Stimulated activated CD8-positive, alpha-beta memory T cell treated with anti-CD3 and anti-CD28 coated beads, Interleukin-15, amount 100 ng/mL, for 1 hour (primary cell): Measurements from ENCODE around the gene RPL13A.
"Not testable (repeated sequence)": the region's sequence is repeated elsewhere in the genome, so short reads cannot be mapped to it uniquely, and the experiment has no call there.

Experiments
- DNase-seq: peaks from one replicate; pipeline ENCODE4 v3.0.0-alpha.2; 2020; ENCODE audit warnings: low read depth

RPL13A gene

DNA sequence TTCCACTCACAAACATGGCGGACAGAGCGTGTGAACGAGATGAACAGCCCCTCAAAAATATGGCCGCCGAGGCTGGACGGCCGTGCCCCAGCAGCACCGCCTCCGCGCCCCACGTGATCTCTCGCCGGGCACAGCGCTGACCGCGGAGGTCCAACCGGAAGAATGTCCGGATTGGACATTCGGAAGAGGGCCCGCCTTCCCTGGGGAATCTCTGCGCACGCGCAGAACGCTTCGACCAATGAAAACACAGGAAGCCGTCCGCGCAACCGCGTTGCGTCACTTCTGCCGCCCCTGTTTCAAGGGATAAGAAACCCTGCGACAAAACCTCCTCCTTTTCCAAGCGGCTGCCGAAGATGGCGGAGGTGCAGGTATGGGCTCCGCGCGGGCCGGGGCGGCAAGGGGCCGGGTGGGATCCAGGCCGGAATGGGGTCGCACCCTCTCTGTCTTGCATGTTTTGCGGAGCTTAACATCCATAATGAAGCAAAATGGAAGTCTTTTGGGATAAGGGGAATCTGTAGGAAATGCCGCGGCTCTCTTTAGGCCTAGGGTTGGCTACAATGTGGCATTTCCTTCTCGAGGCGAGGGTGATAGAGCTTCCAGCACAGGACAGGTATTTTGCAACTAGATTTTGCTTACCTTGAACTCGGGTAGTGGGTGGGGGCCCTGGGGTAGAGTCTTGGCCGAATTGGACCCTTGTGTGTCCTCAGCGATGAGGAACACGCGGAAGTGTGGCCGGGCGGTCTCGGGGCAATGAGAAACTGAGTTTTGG, at the start of gene RPL13A:
TSS of gene RPL13A (plus strand) at position 332 of the 769 bp plus-strand sequence. CDS start at position 354, 22 bp downstream.
- peak; percentile 98 for DNase-seq

DNA sequence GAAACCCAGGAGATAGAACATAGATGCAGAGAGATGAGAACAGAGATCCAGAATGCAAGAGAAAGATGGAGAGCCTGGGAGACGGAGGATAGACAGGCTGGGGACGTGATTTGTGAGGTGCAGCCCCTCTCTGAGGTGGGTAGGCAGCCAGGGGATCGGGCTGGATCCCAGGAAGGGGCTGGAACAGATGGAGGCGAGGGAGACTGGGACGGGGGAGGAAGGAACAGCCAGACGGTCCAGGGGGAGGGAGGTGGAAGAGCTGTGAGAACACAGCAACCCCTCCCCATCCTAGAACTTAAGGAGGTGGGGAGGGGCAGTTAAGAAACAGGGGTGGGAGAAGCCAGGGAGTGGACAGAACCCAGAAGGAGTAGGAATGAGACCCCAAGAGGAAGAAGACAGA, 49.1 kb upstream of the RPL13A start:
- DNase-seq, result no peak

DNA sequence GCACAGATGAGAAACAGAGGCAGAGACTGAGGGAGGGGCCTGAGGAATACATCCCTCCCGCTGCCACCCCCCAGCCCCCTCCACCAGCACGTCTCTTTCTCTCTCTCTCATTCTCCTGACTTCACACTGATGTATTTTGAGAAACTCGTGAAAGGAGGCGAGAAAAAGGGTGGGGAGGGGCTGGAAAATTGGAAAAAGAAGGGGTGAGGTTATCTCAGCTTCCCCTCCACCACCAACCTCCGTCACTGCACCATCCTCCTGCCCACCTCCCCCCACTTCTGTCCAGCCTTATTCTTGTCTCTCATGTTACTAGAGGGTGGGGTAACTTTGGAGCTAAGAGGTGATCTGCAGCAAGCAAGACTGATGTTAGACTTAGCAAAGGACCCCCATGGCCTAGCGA, 47.6 kb upstream of the RPL13A start:
- DNase-seq, result no peak

DNA sequence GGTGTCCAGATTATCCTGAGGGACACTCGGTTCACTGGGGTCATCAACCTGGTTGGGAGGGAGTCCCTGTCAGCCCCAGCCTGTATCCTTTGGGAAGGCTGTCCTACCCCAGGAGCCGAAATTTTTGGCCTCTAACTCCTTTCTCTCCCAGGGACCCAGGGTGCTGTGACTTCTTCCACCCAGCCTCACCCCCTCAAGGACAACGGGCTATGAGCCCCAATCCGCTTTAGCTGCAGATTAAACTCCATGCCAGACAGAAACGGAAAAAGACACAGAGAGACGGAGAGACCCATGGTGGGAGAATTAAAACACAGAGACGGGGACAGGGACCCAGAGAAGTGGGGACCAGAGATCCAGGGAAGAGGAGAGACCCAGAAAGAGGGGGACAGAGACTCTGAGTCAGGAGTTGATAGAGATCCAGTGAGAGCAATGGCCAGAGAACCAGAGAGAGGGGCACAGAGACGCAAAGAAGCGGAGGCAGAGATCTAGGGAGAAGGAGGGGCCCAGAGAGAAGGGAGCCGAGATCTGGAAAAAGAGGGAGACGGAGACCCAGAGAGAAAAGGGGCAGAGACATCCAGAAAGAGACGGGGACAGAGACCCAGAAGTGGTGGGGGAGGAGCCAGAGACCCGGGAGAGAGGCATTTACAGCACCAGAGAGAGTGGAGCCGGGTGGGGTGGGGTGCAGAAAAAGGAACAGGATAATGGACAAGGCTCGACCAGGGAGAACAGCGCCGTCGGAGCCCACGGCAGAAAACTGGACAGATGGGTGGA, 46.8 kb upstream of the RPL13A start:
- no peak for DNase-seq

DNA sequence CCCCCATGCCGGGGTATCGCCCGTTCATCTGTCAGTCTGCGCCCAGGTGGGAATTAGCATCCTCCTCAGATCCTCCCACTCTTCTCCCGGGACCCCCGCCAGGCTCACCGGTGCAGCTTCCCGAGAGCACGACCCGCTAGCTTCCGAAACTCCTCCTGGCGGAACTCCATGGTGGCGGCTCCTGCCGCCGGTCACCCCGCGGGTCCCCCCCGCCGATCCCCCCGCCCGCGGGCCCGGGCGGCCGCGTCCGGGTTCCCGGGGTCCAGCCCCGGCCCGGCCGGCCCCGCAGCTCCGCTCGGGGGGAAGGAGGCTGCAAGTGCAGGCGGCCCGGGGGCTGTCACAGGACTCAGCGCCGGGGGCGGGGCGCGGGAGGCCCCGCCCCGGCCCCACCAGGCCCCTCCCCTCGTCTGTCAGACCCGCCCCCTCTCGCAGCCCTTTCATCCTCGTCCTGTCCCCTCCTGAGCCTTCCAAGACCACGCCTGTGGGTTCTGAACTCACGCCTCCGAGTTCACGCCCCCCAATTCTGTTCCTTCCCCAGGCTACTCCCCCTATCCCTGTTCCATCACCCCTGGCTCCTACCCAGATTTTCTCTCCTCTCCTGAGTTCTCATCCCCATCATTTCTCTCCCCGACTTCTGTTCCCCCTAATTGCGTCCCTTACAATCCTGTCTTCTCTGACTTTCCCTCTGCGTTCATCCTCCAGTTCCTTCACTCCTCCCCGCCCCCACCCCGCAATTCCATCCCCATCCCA, 46.0 kb upstream of the RPL13A start, which contains the start of gene SLC17A7:
TSS of gene SLC17A7 (minus strand) at position 318 of the 750 bp plus-strand sequence. CDS start at position 170, 148 bp downstream.
- DNase-seq, result no peak

DNA sequence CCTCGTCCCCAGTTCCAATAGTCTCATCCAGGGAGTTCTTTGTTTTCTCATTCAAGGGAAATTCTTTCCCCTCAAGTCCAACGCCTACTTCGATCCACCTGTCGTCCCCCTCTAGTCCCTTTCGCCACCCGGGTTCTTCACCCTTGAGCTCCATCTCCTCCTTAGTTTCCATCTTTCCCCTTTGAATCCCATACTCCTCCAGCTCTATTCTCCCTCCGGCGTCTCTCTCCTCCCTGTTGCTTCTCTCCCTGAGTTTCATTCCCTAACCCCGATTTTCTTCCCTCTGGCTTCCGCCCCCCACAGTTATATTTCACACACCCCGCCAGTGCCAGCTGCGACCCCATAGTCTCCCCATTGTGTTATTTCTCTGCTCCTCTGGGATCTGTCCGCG, 45.5 kb upstream of the RPL13A start:
- DNase-seq, result no peak

DNA sequence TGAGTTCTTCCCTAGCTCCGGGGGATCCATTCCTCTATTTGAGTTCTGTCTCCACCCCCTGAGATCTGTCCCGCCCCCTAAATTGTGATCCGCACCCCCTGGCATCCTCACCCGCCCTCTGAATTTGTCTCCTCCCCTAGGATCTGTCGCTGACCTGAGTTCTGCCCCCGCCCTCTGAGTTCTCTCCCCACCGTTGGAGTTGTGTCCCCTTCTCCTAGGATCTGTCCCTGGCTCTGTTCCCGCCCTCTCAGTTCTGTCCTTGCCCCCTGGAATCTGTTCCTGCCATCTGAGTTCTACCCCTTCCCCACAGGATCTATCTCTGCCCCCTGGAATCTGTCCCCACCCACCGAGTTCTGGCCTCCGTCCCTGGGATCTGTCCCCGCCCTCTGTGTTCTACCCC, 45.1 kb upstream of the RPL13A start:
- DNase-seq, result no peak

DNA sequence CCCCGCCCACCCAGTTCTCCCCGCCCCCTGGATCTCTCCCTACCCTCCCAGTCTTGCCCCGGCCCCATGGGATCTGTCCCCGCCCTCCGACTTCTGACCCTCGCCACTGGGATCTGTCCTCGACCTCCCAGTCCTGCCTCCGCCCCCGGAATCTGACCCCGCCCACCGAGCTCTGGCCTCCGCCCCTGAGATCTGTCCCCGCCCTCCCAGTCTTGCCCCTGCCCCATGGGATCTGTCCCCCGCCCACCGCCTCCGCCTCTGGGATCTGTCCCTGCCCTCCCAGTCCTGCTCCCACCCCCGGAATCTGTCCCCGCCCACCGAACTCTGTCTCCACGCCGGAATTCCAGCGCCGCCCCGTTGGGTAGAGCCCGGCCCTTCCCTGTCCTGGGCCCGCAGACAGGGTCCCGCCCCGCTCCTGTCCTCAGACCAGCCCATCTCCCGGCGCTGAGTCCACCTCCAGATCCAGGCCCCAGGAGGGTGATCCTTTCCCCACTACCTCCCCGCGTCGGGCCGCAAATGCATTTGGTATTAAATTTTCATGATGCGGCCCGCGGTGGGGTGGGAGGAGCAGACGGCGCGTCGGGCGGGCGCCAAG, 44.5 kb upstream of the RPL13A start:
- no peak for DNase-seq

DNA sequence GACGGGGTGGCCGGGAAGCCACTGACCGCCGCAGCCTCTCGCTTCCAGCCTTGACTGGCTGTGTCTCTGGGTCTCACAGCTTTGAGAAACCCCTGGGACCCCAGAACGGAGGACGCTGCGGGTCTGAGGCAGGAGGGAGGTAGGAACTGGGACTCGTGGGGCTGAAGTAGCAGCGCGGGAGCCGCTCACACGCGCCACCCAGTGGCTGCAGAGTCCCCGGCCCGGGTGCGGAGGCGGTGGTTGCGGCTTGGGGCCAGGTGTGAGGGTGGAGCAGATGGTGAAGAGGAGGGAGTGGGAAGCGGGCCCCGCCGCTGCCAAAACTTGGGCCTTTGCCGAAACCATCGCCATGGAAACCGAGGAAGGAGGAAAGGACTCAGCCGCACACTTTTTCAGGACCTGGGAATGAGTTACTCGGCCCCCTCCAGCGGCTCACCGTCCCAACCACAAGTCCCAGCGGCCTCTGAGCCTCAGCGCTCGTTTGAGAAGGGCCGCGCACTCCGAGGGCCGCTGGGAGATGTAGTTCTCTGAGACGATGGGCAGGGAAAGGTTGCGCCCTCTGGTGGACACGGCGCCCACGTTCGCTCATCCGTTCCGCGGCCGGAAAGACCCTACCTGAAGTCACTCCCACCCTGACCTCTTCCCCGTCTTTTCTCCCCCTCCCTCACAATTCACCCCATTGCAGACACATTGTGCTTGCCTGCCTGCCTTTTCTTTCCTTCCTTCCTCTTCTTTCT, 43.9 kb upstream of the RPL13A start:
- peak; percentile 89 for DNase-seq

DNA sequence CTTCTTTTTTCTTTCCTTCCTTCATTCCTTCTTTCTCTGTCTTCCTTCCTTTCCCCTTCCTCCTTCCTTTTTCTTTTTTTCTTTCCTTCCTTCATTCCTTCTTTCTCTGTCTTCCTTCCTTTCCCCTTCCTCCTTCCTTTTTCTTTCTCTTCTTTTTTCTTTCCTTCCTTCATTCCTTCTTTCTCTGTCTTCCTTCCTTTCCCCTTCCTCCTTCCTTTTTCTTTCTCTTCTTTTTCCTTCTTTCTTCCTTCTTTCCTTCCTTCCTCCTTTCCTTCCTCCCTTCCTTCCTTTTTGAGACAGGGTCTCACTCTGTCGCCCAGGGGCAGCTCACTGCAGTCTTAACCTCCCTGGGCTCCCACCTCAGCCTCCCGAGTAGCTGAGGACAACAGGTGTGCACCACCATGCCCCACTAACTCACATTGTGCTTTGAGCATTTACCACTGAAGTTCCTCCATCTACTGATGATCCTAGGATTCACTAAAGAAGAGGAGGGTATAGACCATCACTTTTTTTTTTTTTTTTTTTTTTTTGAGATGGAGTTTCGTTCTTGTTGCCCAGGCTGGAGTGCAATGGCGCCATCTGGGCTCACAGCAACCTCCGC, 43.2 kb upstream of the RPL13A start:
- DNase-seq, result not testable (repeated sequence)

DNA sequence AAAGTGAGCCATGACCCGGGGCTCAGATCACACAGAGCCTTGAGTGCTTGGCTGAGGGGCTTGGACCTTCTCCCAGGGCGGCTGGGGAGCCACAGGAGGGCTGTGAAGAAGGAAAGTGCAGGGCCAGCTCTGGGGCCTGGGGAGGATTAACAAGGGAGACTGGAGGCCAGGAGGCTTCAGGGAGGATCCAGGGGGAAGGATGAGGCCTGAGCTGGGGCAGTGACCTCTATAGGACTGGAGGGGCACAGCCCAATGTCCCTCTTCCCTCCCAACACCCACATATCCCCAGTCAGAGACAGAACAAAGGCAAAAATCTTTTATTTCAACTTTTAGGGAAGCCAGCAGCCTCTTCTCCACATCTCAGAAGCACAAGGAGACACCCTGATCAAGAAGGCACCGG, 41.4 kb upstream of the RPL13A start:
- DNase-seq, result no peak

DNA sequence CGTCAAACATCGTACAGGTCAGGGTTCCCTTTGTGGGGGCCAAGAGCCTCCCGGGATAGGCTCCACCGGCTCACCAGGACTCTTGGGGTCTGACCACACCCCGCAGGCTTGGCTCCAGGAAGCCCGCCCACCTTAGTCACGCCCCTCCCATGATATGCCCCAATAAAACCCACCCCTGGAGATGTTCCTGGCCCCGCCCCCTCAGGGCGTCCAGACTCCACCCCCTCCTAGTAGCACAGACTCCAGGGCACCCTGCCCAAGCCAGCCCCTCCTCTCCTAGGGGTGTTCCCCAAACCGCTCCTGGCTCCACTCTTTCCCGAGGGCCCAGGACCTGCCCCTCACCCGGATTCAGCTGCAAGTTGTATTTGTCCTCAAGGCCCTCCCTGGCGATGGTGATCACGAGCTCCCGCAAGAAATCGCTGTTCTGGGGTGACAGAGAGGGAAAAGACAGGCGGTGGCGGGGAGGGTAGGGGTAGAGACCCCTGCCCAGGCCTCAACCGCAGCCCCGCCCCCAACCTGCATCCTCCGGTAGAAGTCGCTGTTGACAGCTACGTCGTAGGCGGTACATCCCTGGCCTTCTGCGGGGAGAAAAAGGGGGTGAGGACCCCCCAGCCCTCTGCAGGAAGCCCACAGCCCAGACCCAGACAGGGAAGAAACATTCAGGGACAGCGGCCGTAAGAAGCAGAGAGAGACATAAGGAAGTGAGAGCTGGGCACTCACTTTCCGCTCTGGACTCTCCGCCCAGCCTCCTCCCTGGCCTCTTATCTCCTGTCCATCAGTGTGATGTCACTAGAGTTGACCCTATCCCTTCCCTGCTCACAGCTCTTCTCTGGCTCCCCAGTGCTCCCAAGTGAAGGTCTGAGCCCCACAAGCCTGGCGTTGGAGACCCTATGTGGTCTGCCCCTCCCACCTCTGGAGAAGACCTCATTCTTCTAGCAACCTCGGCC, 39.6 kb upstream of the RPL13A start:
- DNase-seq, result no peak

DNA sequence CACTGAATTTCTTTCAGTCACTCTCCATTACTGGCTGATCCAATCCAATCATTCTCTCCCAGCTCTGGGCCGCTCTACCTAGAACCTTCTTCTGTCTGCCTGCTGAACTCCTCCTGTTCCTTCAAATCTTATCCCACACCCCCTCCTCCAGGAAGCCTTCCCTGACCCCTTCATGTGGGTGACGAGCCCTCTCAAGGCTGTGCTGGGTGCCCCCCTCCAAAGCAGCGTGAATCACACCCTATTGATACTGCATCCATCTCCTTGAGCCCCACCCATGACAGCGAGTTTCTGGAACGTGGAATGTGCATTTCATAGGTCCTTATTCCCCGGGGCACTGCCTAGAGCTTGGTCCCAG, 39.0 kb upstream of the RPL13A start:
- DNase-seq, result no peak

DNA sequence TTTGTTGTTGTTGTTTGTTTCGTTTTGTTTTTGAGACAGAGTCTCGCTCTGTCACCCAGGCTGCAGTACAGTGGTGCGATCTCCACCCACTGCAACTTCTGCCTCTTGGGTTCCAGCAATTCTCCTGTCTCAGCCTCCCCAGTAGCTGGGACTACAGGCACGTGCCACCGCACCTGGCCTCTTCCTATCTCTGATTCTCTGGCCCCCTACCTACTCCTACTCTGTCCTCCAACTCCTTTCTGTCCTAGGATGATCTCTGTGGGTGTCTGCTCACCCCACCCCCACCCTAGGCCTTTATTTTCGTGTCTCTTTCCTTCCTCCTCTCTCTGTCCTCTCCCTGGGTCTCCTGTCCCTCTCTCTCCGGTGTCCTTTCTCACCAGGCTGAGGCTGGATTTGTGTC, 37.0 kb upstream of the RPL13A start:
- DNase-seq, result no peak

DNA sequence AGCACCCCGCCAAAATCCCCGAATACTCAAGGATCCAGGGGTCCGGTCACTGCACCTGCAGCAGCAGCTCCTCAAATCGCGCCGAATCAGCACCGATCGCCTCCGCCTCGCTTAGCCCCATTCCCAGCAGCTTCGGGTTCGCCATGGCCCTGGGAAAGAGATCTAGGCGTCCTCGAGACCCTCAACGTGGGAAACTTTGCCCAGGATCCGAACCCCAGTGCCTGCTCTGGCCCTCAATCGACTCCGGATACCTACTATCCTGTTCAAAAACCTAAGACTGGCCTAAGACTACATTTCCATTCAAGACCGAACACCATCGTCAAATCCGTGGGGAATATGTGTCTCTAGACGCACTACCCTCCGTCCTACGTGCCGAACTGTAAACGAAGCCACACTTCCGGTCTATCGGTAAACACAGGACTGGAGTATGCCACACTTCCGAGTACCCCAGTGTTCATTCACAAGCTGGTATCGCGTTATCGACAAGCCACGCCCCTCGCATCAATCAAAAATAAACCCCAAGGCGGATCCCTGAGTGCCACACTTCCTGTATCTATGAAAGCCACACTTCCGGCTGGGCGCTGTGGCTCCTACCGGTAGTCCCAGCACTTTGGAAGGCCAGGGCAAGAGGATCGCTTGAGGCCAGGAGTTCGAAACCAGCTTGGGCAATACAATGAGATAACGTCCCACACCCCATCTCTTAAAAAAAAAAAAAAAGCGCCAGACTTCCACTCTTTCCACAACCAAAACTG, 35.8 kb upstream of the RPL13A start, which contains the start of gene PIH1D1:
TSS of gene PIH1D1 (minus strand) at position 385 of the 752 bp plus-strand sequence. CDS start at position 145, 240 bp downstream.
- peak; percentile 93 for DNase-seq

DNA sequence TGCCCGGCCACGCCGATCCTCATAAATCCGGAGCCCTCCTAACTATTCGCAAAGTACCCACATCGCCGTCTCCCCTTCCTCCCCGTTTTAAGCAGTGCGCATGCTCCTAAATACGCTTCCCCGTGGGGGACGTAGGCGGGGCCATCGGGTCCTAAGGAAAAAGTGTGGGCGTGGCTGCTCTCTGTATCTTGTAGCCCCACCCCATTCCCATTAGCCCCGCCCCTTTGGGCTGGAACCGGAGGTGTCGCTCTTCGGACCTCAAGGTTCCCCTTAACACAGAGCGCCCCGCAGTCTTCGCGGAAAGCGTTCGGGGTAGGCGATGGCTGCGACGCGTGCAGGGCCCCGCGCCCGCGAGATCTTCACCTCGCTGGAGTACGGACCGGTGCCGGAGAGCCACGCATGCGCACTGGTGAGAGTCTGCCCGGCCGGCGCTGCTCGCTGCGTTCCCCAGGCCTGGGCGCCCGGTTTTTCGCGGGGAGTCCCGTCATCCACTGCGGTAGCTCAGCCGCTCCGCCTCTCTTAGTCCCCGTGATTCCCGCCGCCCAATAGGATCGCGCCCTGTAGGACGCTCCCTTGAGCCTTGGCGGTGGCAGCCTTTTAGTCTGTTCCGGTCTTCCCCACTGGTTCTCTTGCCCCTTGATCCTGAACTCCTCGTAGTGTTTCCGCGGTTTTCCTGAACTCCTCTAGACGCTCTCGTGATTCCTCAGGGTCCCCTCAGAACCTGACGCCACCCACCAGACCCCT, 34.2 kb upstream of the RPL13A start, which contains the start of gene ALDH16A1:
TSS of gene ALDH16A1 (plus strand) at position 213 of the 744 bp plus-strand sequence. CDS start at position 320, 107 bp downstream.
- peak; percentile 91 for DNase-seq

DNA sequence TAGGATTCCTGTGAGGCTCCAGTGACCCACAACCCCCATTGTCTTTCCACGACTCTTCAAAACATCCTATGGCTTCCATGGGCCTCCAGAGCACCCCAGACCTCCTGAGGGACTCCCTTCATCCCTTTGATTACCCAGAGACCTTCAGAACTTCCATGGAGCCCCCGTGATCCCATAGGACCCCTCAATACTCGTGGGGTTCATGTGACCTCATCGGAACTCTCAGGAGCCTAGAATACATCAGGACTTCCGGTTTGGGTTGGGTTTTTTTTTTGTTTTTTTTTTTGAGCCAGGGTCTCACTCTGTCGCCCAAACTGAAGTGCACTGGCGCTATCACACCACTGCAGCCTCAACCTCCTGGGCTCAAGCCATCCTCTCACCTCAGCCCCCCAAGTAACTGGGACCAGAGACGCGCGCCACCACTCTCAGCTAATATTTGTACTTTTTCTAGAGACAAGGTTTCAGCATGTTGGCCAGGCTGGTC, 33.6 kb upstream of the RPL13A start:
- DNase-seq, result no peak

DNA sequence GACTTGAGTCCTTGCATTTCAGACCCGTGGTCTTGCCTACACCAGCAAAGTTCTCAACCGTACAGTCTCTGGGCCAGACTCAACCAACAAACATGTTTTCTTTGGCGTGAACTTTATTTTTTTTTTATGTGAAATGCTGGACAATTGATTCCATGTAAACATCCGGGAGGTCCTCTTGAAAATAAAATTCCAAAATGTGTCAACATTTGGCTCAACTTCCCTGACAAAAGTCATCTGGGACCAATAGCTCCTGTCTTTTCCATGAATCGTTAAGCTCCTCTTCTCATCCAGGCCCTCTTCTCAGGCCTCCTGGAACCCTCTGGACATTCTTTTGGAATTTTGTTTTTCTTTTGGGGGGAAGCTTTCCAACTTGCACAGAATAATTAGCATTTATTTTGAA, 31.6 kb upstream of the RPL13A start:
- DNase-seq, result no peak
